ENCODE data around the gene CSRP1.

Gene CSRP1

GRCh38 chr1:201545851-201546492, 39.0 kb upstream of the CSRP1 start:
- H3K36me3 ChIP-seq (ENCODE audit: control insufficient read depth, insufficient read depth, low read length), result no peaks in the 10 kb centered on the region
- 37 to 38% methylated on average over 9 of the region's 9 CpGs for WGBS, 2 experiments

GRCh38 chr1:201544710-201545109, 37.8 kb upstream of the CSRP1 start:
- Histone ChIP-seq H3K4me3 (ENCODE audit: insufficient read depth, low read depth, low read length) (no peak overlapping the region), H3K27me3 (ENCODE audit: control insufficient read depth, insufficient read depth, low read length, poor library complexity, severe bottlenecking) (peaks cover 23% of the 10 kb centered on the region), H3K36me3 (ENCODE audit: control insufficient read depth, insufficient read depth, low read length) (no peaks in the 10 kb centered on the region), H3K27ac (ENCODE audit: insufficient read depth, low read depth, low read length, poor library complexity, severe bottlenecking) (no peak overlapping the region), H3K4me1 (ENCODE audit: control insufficient read depth, insufficient read depth, low read length) (peaks cover 10% of the 10 kb centered on the region), H3K9me3 (ENCODE audit: control insufficient read depth, low read length) (no peaks in the 10 kb centered on the region)
- 96 to 99% methylated on average over 3 of the region's 3 CpGs for WGBS, 2 experiments

More at GRCh38 chr1:201545851-201546492, 39.0 kb upstream of the CSRP1 start:
- H3K9me3 ChIP-seq (ENCODE audit: control insufficient read depth, low read length), result no peaks in the 10 kb centered on the region
- H3K4me1 ChIP-seq (ENCODE audit: control insufficient read depth, insufficient read depth, low read length), result peaks cover 3% of the 10 kb centered on the region
- no peak overlapping the region for H3K27ac ChIP-seq (ENCODE audit: insufficient read depth, low read depth, low read length, poor library complexity, severe bottlenecking)
- no peak overlapping the region for H3K4me3 ChIP-seq (ENCODE audit: insufficient read depth, low read depth, low read length)
- H3K27me3 ChIP-seq (ENCODE audit: control insufficient read depth, insufficient read depth, low read length, poor library complexity, severe bottlenecking), result peaks cover 10% of the 10 kb centered on the region

GRCh38 chr1:201543871-201544642, 37.1 kb upstream of the CSRP1 start:
- H3K27me3 ChIP-seq (ENCODE audit: control insufficient read depth, insufficient read depth, low read length, poor library complexity, severe bottlenecking), result peaks cover 29% of the 10 kb centered on the region
- H3K27ac ChIP-seq (ENCODE audit: insufficient read depth, low read depth, low read length, poor library complexity, severe bottlenecking), result no peak overlapping the region
- 77 to 78% methylated on average over 7 of the region's 7 CpGs for WGBS, 2 experiments
- H3K4me1 ChIP-seq (ENCODE audit: control insufficient read depth, insufficient read depth, low read length), result peaks cover 13% of the 10 kb centered on the region
- H3K36me3 ChIP-seq (ENCODE audit: control insufficient read depth, insufficient read depth, low read length), result no peaks in the 10 kb centered on the region
- no peak overlapping the region for H3K4me3 ChIP-seq (ENCODE audit: insufficient read depth, low read depth, low read length)
- H3K9me3 ChIP-seq (ENCODE audit: control insufficient read depth, low read length), result no peaks in the 10 kb centered on the region

- Histone ChIP-seq H3K36me3 (ENCODE audit: control insufficient read depth, insufficient read depth, low read length) (no peaks in the 10 kb centered on the region), H3K27me3 (ENCODE audit: control insufficient read depth, insufficient read depth, low read length, poor library complexity, severe bottlenecking) (peaks cover 43% of the 10 kb centered on the region), H3K4me1 (ENCODE audit: control insufficient read depth, insufficient read depth, low read length) (peaks cover 13% of the 10 kb centered on the region), H3K4me3 (ENCODE audit: insufficient read depth, low read depth, low read length) (no peak overlapping the region), H3K9me3 (ENCODE audit: control insufficient read depth, low read length) (no peaks in the 10 kb centered on the region), H3K27ac (ENCODE audit: insufficient read depth, low read depth, low read length, poor library complexity, severe bottlenecking) (no peak overlapping the region)
- WGBS, 2 experiments, result 86 to 87% methylated on average over 9 of the region's 9 CpGs
Observed at GRCh38 chr1:201542309-201543035, 35.5 kb upstream of the CSRP1 start.

- H3K4me3 ChIP-seq (ENCODE audit: insufficient read depth, low read depth, low read length), result no peak overlapping the region
- H3K4me1 ChIP-seq (ENCODE audit: control insufficient read depth, insufficient read depth, low read length), result peaks cover 13% of the 10 kb centered on the region
- no peaks in the 10 kb centered on the region for H3K36me3 ChIP-seq (ENCODE audit: control insufficient read depth, insufficient read depth, low read length)
- no peak overlapping the region for H3K27ac ChIP-seq (ENCODE audit: insufficient read depth, low read depth, low read length, poor library complexity, severe bottlenecking)
- H3K27me3 ChIP-seq (ENCODE audit: control insufficient read depth, insufficient read depth, low read length, poor library complexity, severe bottlenecking), result peaks cover 47% of the 10 kb centered on the region
- no peaks in the 10 kb centered on the region for H3K9me3 ChIP-seq (ENCODE audit: control insufficient read depth, low read length)
- WGBS, 2 experiments, result 82% methylated on average over 12 of the region's 12 CpGs
Observed at GRCh38 chr1:201540846-201541735, 34.2 kb upstream of the CSRP1 start.

GRCh38 chr1:201539561-201540431, 32.9 kb upstream of the CSRP1 start:
- Histone ChIP-seq H3K27me3 (ENCODE audit: control insufficient read depth, insufficient read depth, low read length, poor library complexity, severe bottlenecking) (peaks cover 47% of the 10 kb centered on the region), H3K4me1 (ENCODE audit: control insufficient read depth, insufficient read depth, low read length) (peaks cover 13% of the 10 kb centered on the region), H3K27ac (ENCODE audit: insufficient read depth, low read depth, low read length, poor library complexity, severe bottlenecking) (no peak overlapping the region), H3K4me3 (ENCODE audit: insufficient read depth, low read depth, low read length) (peak overlapping the region; percentile 52), H3K36me3 (ENCODE audit: control insufficient read depth, insufficient read depth, low read length) (no peaks in the 10 kb centered on the region), H3K9me3 (ENCODE audit: control insufficient read depth, low read length) (no peaks in the 10 kb centered on the region)
- WGBS, 2 experiments, result 1% methylated on average over 47 of the region's 47 CpGs

- Histone ChIP-seq H3K9me3 (ENCODE audit: control insufficient read depth, low read length) (no peaks in the 10 kb centered on the region), H3K4me3 (ENCODE audit: insufficient read depth, low read depth, low read length) (peak within 1 kb of the TSS; percentile 52), H3K27ac (ENCODE audit: insufficient read depth, low read depth, low read length, poor library complexity, severe bottlenecking) (no peak within 1 kb of the TSS), H3K4me1 (ENCODE audit: control insufficient read depth, insufficient read depth, low read length) (peaks cover 9% of the 10 kb centered on the region), H3K27me3 (ENCODE audit: control insufficient read depth, insufficient read depth, low read length, poor library complexity, severe bottlenecking) (peaks cover 47% of the 10 kb centered on the region), H3K36me3 (ENCODE audit: control insufficient read depth, insufficient read depth, low read length) (no peaks in the 10 kb centered on the region)
- 0 to 1% methylated on average over 93 of the region's 93 CpGs for WGBS, 2 experiments
Observed at GRCh38 chr1:201538612-201539551, 32.0 kb upstream of the CSRP1 start, which contains the start of gene NAV1. NAV1 (plus strand) TSS chr1:201539127; CDS start chr1:201622885, 83,758 bp downstream.

- WGBS, 2 experiments, result 8 to 14% methylated on average over 6 of the region's 6 CpGs
- H3K4me1 ChIP-seq (ENCODE audit: control insufficient read depth, insufficient read depth, low read length), result peaks cover 9% of the 10 kb centered on the region
- peaks cover 47% of the 10 kb centered on the region for H3K27me3 ChIP-seq (ENCODE audit: control insufficient read depth, insufficient read depth, low read length, poor library complexity, severe bottlenecking)
- H3K36me3 ChIP-seq (ENCODE audit: control insufficient read depth, insufficient read depth, low read length), result no peaks in the 10 kb centered on the region
- H3K4me3 ChIP-seq (ENCODE audit: insufficient read depth, low read depth, low read length), result peak overlapping the region; percentile 52
- H3K9me3 ChIP-seq (ENCODE audit: control insufficient read depth, low read length), result no peaks in the 10 kb centered on the region
- H3K27ac ChIP-seq (ENCODE audit: insufficient read depth, low read depth, low read length, poor library complexity, severe bottlenecking), result no peak overlapping the region
Observed at GRCh38 chr1:201537891-201538611, 31.1 kb upstream of the CSRP1 start.

All from ectodermal cell (in vitro differentiated cells).